SU-DHL-6 (cell line): ENCODE results near the gene EPC1.

Experiments used
- H2AFZ ChIP-seq: fragments of 200-600 bp; sonication (generic); 2 replicates; pipeline ENCODE4 v1.6.1; 2014; ENCODE audit warnings: low read depth, mild to moderate bottlenecking, moderate library complexity, mixed read lengths, antibody characterized with exemption, low read length; ENCODE audit not compliant: severe bottlenecking
- H3F3A ChIP-seq: fragments of 200-600 bp; shearing (Covaris generic); 2 replicates; pipeline ENCODE4 v1.6.0; 2016; ENCODE audit warnings: antibody characterized with exemption, mild to moderate bottlenecking; ENCODE audit not compliant: insufficient read depth
- H3K27ac ChIP-seq: fragments of 200-600 bp; sonication (generic); 2 replicates; pipeline ENCODE4 v1.5.1; 2016; ENCODE audit warnings: low read depth, mild to moderate bottlenecking, low read length, moderate library complexity, mixed read lengths
- H3K27me3 ChIP-seq: fragments of 200-600 bp; sonication (generic), shearing (Covaris generic); 2 replicates; pipeline ENCODE4 v1.6.0; 2014; ENCODE audit warnings: mild to moderate bottlenecking, low read length
- H3K36me3 ChIP-seq: fragments of 200-600 bp; sonication (generic); 2 replicates; pipeline ENCODE4 v1.6.1; 2014; ENCODE audit warnings: mild to moderate bottlenecking, low read length, mixed read lengths
- H3K4me2 ChIP-seq: fragments of 300-600, 200-600 bp; shearing (Covaris generic), sonication (generic); 2 replicates; pipeline ENCODE4 v1.6.0; 2014; ENCODE audit warnings: low read length, low read depth, mild to moderate bottlenecking; ENCODE audit not compliant: poor library complexity, severe bottlenecking
- H3K4me3 ChIP-seq: fragments of 200-600 bp; sonication (generic); 2 replicates; pipeline ENCODE4 v1.5.1; 2014; ENCODE audit warnings: antibody characterized with exemption, low read length, mild to moderate bottlenecking, mixed read lengths; ENCODE audit not compliant: insufficient read depth, poor library complexity, severe bottlenecking
- H3K79me2 ChIP-seq: fragments of 200-600 bp; sonication (generic); 2 replicates; pipeline ENCODE4 v1.6.1; 2014; ENCODE audit warnings: mild to moderate bottlenecking, low read length, moderate library complexity; ENCODE audit not compliant: insufficient read depth
- H3K9ac ChIP-seq: fragments of 200-600 bp; sonication (generic); 2 replicates; pipeline ENCODE4 v1.7.0; 2014; ENCODE audit warnings: mild to moderate bottlenecking, low read length
- H3K9me2 ChIP-seq: fragments of 200-600 bp; sonication (generic); replicated peaks from 2 replicates; pipeline ENCODE4 v1.6.1; 2014; ENCODE audit warnings: low read length; ENCODE audit not compliant: insufficient read depth
- H3K9me3 ChIP-seq: fragments of 200-600 bp; sonication (generic); 2 replicates; pipeline ENCODE4 v1.6.1; 2014; ENCODE audit warnings: low read length, mixed read lengths; ENCODE audit not compliant: insufficient read depth
- H4K20me1 ChIP-seq: fragments of 200-600 bp; sonication (generic); 2 replicates; pipeline ENCODE4 v1.6.1; 2014; ENCODE audit warnings: low read depth, mild to moderate bottlenecking, antibody characterized with exemption, low read length, moderate library complexity, mixed read lengths
- CTCF ChIP-seq: fragments of 200-600 bp; sonication (generic); IDR thresholded peaks from one replicate; pipeline ENCODE4 v1.5.1; 2017; ENCODE audit warnings: antibody characterized with exemption, mild to moderate bottlenecking, low read length, moderate library complexity; ENCODE audit not compliant: insufficient read depth, poor library complexity, severe bottlenecking
- EZH2phosphoT487 ChIP-seq: fragments of 200-600 bp; sonication (generic), shearing (Covaris generic); conservative IDR thresholded peaks from 2 replicates; pipeline ENCODE4 v1.6.1; 2018; ENCODE audit warnings: mild to moderate bottlenecking, antibody characterized with exemption, low read length, moderate library complexity, mixed read lengths

Gene EPC1

DNA sequence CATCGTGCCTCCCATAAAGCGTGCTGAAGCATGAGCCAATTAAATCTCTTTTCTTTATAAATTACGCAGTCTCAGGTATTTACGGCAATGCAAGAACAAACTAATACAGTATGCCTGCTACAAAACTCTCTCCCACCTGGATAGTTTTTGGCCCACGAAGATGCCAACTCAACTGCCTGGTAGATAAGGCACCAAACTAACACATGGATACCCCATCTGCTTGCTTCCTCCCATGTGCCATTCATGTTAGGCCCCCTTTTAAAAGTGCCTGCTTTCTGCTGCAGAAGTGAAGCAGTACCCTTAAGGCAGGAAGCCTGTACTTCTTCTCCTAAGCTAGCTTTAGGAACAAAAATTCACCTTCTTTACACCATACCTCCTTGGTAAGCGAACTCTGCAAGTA, 15.6 kb upstream of the EPC1 start:
- Histone ChIP-seq H4K20me1 (no peaks in the 10 kb centered on the region; the same call in 1 of the 2 replicates), H3K79me2 (peaks cover 80% of the 10 kb centered on the region), H3K27ac (no peak overlapping the region), H3F3A (no peaks in the 10 kb centered on the region), H3K27me3 (no peaks in the 10 kb centered on the region), H3K36me3 (no peaks in the 10 kb centered on the region; the same call in 1 of the 2 replicates), H3K9me2 (no peaks in the 10 kb centered on the region), H3K9me3 (no peaks in the 10 kb centered on the region), H3K9ac (no peak overlapping the region), H2AFZ (no peak overlapping the region), H3K4me2 (no peak overlapping the region), H3K4me3 (no peak overlapping the region)
- no peak for TF ChIP-seq CTCF

GRCh38 chr10:32360884-32361283, 13.9 kb upstream of the EPC1 start:
- no peak overlapping the region for H3K4me3 ChIP-seq
- no peak overlapping the region for H3K27ac ChIP-seq
- H3K4me2 ChIP-seq, result no peak overlapping the region
- H3K9me2 ChIP-seq, result no peaks in the 10 kb centered on the region
- no peak overlapping the region for H2AFZ ChIP-seq
- no peaks in the 10 kb centered on the region; the same call in 1 of the 2 replicates for H4K20me1 ChIP-seq
- no peaks in the 10 kb centered on the region for H3K9me3 ChIP-seq
- H3K27me3 ChIP-seq, result no peaks in the 10 kb centered on the region
- H3K36me3 ChIP-seq, result no peaks in the 10 kb centered on the region; the same call in 1 of the 2 replicates
- H3F3A ChIP-seq, result no peaks in the 10 kb centered on the region
- H3K9ac ChIP-seq, result no peak overlapping the region
- TF ChIP-seq EZH2phosphoT487 (no peak), CTCF (no peak)
- peaks cover 78% of the 10 kb centered on the region for H3K79me2 ChIP-seq

DNA sequence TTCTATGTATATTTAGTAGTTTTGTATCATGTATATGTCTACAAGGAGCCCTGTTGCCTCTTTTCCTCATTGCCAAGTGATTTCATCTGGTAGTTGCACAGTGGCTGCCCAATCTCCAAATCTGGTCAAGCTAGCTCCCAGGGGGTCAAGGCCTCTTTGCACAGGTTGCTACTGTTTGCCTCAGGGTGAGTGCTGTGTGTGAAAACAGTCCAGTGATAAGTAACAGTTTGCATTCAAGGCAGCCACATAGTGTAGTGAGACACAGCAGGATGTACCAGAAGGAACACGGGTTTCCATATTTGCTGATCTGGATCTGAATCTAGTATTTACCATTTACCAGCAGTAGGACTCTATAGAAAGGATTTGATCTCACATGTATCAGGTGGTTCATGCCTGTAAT, 13.3 kb upstream of the EPC1 start:
- Histone ChIP-seq H3K4me3 (no peak overlapping the region), H3K27me3 (no peaks in the 10 kb centered on the region), H2AFZ (no peak overlapping the region), H3K36me3 (no peaks in the 10 kb centered on the region; the same call in 1 of the 2 replicates), H3K9ac (no peak overlapping the region), H3K27ac (no peak overlapping the region), H4K20me1 (no peaks in the 10 kb centered on the region; the same call in 1 of the 2 replicates), H3K9me3 (no peaks in the 10 kb centered on the region), H3F3A (no peaks in the 10 kb centered on the region), H3K4me2 (no peak overlapping the region), H3K9me2 (no peaks in the 10 kb centered on the region), H3K79me2 (peaks cover 79% of the 10 kb centered on the region)
- TF ChIP-seq CTCF, result no peak
- no peak for TF ChIP-seq EZH2phosphoT487
